GM19023 (cell line): Measurements from ENCODE around the gene NINL.
A peak's percentile ranks its signal among the peaks of the same experiment; 100 is the strongest.
"Not testable (repeated sequence)": the region's sequence is repeated elsewhere in the genome, so short reads cannot be mapped to it uniquely, and the experiment has no call there.

Experiments used
- ATAC-seq: cut with Tn5 transposase; IDR thresholded peaks from one replicate; pipeline ENCODE4 v1.9.1; 2021; ENCODE audit warnings: mild to moderate bottlenecking, moderate library complexity; ENCODE audit not compliant: unreplicated experiment

NINL gene

GRCh38 chr20:25489221-25489871 lies 96.0 kb downstream of the NINL start:
- ATAC-seq, result no peak

- ATAC-seq, result no peak
These were observed 97.4 kb downstream of the NINL start for GRCh38 chr20:25487975-25488374.

- ATAC-seq, result no peak
These were observed 98.0 kb downstream of the NINL start for GRCh38 chr20:25487306-25487705.

GRCh38 chr20:25486377-25486776 lies 99.0 kb downstream of the NINL start:
- ATAC-seq, result no peak

- no peak for ATAC-seq
These were observed 99.5 kb downstream of the NINL start for GRCh38 chr20:25485872-25486271.

GRCh38 chr20:25484911-25485511 lies 100.3 kb downstream of the NINL start:
- no peak for ATAC-seq

GRCh38 chr20:25484224-25484846 lies 101.0 kb downstream of the NINL start:
- ATAC-seq, result no peak

- ATAC-seq, result no peak
These were observed 101.7 kb downstream of the NINL start for GRCh38 chr20:25483431-25484132.

GRCh38 chr20:25481918-25482253 lies 103.4 kb downstream of the NINL start:
- no peak for ATAC-seq

- no peak for ATAC-seq
These were observed 104.0 kb downstream of the NINL start for GRCh38 chr20:25481235-25481917.

GRCh38 chr20:25480797-25481196 lies 104.5 kb downstream of the NINL start:
- no peak for ATAC-seq

GRCh38 chr20:25480156-25480555 lies 105.2 kb downstream of the NINL start:
- ATAC-seq, result no peak

GRCh38 chr20:25479638-25480037 lies 105.7 kb downstream of the NINL start:
- no peak for ATAC-seq

- no peak for ATAC-seq
These were observed 106.3 kb downstream of the NINL start for GRCh38 chr20:25478889-25479568.

GRCh38 chr20:25477014-25477882 lies 108.1 kb downstream of the NINL start:
- ATAC-seq, result no peak

GRCh38 chr20:25476106-25477013 lies 109.0 kb downstream of the NINL start:
- ATAC-seq, result no peak

- not testable (repeated sequence) for ATAC-seq
These were observed 112.0 kb downstream of the NINL start for GRCh38 chr20:25473297-25473696.

GRCh38 chr20:25471020-25471419 lies 114.3 kb downstream of the NINL start:
- ATAC-seq, result no peak

- ATAC-seq, result peak; percentile 86
These were observed 115.3 kb downstream of the NINL start for GRCh38 chr20:25470045-25470444.
